ENCODE data around the gene HAX1.
A peak's percentile ranks its signal among the peaks of the same experiment; 100 is the strongest.
"Not testable (repeated sequence)": the region's sequence is repeated elsewhere in the genome, so short reads cannot be mapped to it uniquely, and the experiment has no call there.

HAX1 gene

GRCh38 chr1:154287591-154287990 is 15.2 kb downstream of the HAX1 start:
- DNase-seq (ENCODE audit: low read depth) = not testable (repeated sequence)

GRCh38 chr1:154288661-154289060 is 16.2 kb downstream of the HAX1 start:
- DNase-seq (ENCODE audit: low read depth) = no peak

- no peak for DNase-seq (ENCODE audit: low read depth)
These were observed 18.5 kb downstream of the HAX1 start for GRCh38 chr1:154290921-154291320.

- DNase-seq (ENCODE audit: low read depth) = no peak
These were observed 23.2 kb downstream of the HAX1 start for GRCh38 chr1:154295408-154296235.

GRCh38 chr1:154301582-154301981 is 29.2 kb downstream of the HAX1 start:
- no peak for DNase-seq (ENCODE audit: low read depth)

- DNase-seq (ENCODE audit: low read depth) = no peak
These were observed 32.4 kb downstream of the HAX1 start for GRCh38 chr1:154304664-154305337.

- peak; percentile 57 for DNase-seq (ENCODE audit: low read depth)
These were observed 33.7 kb downstream of the HAX1 start for GRCh38 chr1:154306151-154306550.

- DNase-seq (ENCODE audit: low read depth) = not testable (repeated sequence)
These were observed 35.3 kb downstream of the HAX1 start for GRCh38 chr1:154307670-154308270.

GRCh38 chr1:154309136-154309535 is 36.7 kb downstream of the HAX1 start:
- not testable (repeated sequence) for DNase-seq (ENCODE audit: low read depth)

- DNase-seq (ENCODE audit: low read depth) = not testable (repeated sequence)
These were observed 40.0 kb downstream of the HAX1 start for GRCh38 chr1:154312229-154313065.

GRCh38 chr1:154313066-154313356 is 40.6 kb downstream of the HAX1 start:
- no peak for DNase-seq (ENCODE audit: low read depth)

- DNase-seq (ENCODE audit: low read depth) = not testable (repeated sequence)
These were observed 41.8 kb downstream of the HAX1 start for GRCh38 chr1:154314226-154314625.

- DNase-seq (ENCODE audit: low read depth) = no peak
These were observed 44.3 kb downstream of the HAX1 start for GRCh38 chr1:154316704-154317103.

GRCh38 chr1:154318386-154318785 is 46.0 kb downstream of the HAX1 start:
- DNase-seq (ENCODE audit: low read depth) = no peak

- DNase-seq (ENCODE audit: low read depth) = no peak
These were observed 48.6 kb downstream of the HAX1 start, which contains the start of gene AQP10 for GRCh38 chr1:154320882-154321608. TSS of gene AQP10 (plus strand) at chr1:154321093. CDS start at chr1:154321156, 63 bp downstream.

- not testable (repeated sequence) for DNase-seq (ENCODE audit: low read depth)
These were observed 49.1 kb downstream of the HAX1 start for GRCh38 chr1:154321609-154321934.

- DNase-seq (ENCODE audit: low read depth) = no peak
These were observed 51.1 kb downstream of the HAX1 start for GRCh38 chr1:154323493-154323892.

- DNase-seq (ENCODE audit: low read depth) = no peak
These were observed 51.8 kb downstream of the HAX1 start for GRCh38 chr1:154324241-154324640.

GRCh38 chr1:154324669-154325582 is 52.5 kb downstream of the HAX1 start, which contains the start of gene ATP8B2:
TSS of gene ATP8B2 (plus strand) at chr1:154325525. CDS start at chr1:154328142, 2,617 bp downstream.
- DNase-seq (ENCODE audit: low read depth) = no peak
